Small intestine (tissue), 7 donors: ENCODE data around the gene COL16A1. TPM values are rescaled to one million over a fixed set of nuclear protein-coding genes. Genes with fewer than 3 reads are reported as not detected.

Experiments
- DNase-seq, 2 donors: peaks; one replicate each; pipeline versions ENCODE4 v3.0.0 to v3.0.0-alpha.2; 2013
- FAIRE-seq: peaks from 2 replicates; lab custom pipeline; 2012; peaks lifted over from hg19 to GRCh38; lab: Jason Lieb, UNC
- H3K27ac ChIP-seq, 3 donors: one replicate each; pipeline ENCODE4 v1.5.1; 2013; ENCODE audit warnings: low read length in 2 of 3, mild to moderate bottlenecking in 2 of 3, control low read depth in 1 of 3, inconsistent platforms in 1 of 3, low read depth in 1 of 3, moderate library complexity in 1 of 3
- H3K27me3 ChIP-seq, 3 donors: one replicate each; pipeline ENCODE4 v1.6.1; 2013; ENCODE audit warnings: low read length in 3 of 3, inconsistent platforms in 1 of 3; ENCODE audit not compliant: control insufficient read depth in 3 of 3, insufficient read depth in 3 of 3
- H3K36me3 ChIP-seq, 3 donors: one replicate each; pipeline ENCODE4 v1.6.1; 2013; ENCODE audit warnings: low read length in 3 of 3, inconsistent platforms in 1 of 3, low read depth in 1 of 3, mild to moderate bottlenecking in 1 of 3, moderate library complexity in 1 of 3; ENCODE audit not compliant: control insufficient read depth in 3 of 3, insufficient read depth in 2 of 3
- H3K4me1 ChIP-seq, 3 donors: one replicate each; pipeline ENCODE4 v1.6.1; 2013; ENCODE audit warnings: low read length in 2 of 3, inconsistent platforms in 1 of 3, low read depth in 1 of 3, mild to moderate bottlenecking in 1 of 3, moderate library complexity in 1 of 3; ENCODE audit not compliant: control insufficient read depth in 3 of 3, insufficient read depth in 2 of 3
- H3K4me3 ChIP-seq, 3 donors: one replicate each; pipeline ENCODE4 v1.5.1; 2013; ENCODE audit warnings: low read length in 3 of 3, control low read depth in 1 of 3, inconsistent platforms in 1 of 3, low read depth in 1 of 3, mild to moderate bottlenecking in 1 of 3, moderate library complexity in 1 of 3
- H3K9me3 ChIP-seq, 2 donors: one replicate each; pipeline ENCODE4 v1.6.1; 2013; ENCODE audit warnings: low read depth in 1 of 2, low read length in 1 of 2; ENCODE audit not compliant: control insufficient read depth in 2 of 2, insufficient read depth in 1 of 2
- WGBS, 3 donors: extraction: QIAGEN DNeasy Blood & Tissue Kit; methylation state at CpG; one replicate each; pipeline ENCODE4 v1.1.7; 2013; 5-methylcytosine and 5-hydroxymethylcytosine counted together
- polyA plus RNA-seq, 4 donors: library from polyadenylated mRNA; stranded (reverse) in 3 of 4; unstranded in 1 of 4; fragments of 200-250 nt in 3 of 4; fragments of 120-200 nt in 1 of 4; gene quantifications; one replicate each; pipeline versions ENCODE4 v1.2.1 to v1.2.3, GENCODE V29; 2013
- donor health status: healthy with polysubstance abuse.
- donor health status: control.
- donor health status: control.
- donor health status: Bipolar disorder and iron deficiency.
- donor health status: healthy.

Gene COL16A1
- polyA plus RNA-seq, 4 donors = 12.3 to 124 (median 16.7) TPM

GRCh38 chr1:31730336-31731048 lies 26.7 kb upstream of the COL16A1 start:
- DNase-seq (no peak), FAIRE-seq (no peak)
- no peaks in the 10 kb centered on the region for H3K4me1 ChIP-seq
- no peaks in the 10 kb centered on the region for H3K27me3 ChIP-seq
- 87 to 91% (median 88%) methylated on average over 22 to 25 of the region's 25 CpGs for WGBS, 3 donors
- peaks cover 0 to 80% (median 0%) of the 10 kb centered on the region in 3 donors for H3K36me3 ChIP-seq
- H3K4me3 ChIP-seq = no peak overlapping the region
- H3K9me3 ChIP-seq = no peaks in the 10 kb centered on the region
- H3K27ac ChIP-seq = no peak overlapping the region

DNA sequence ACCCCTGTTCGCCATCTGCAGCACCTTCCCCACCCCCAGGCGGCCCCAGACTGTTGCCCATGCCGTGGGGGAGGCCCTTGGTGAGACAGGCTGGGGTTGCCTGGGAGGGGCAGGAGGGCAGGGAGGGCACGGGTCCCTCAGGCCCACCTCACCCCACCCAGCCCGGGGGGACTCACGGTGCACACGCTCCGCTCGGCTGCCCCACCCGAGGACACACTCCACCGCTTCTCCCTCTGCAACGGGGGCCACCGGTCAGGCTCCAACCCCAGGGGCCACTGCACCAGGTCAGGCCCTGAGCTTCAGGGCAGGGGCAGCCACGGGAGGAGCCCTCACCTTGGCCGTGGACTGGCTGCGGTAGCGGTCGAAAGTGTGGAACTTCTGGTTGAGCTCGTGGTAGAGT lies 24.0 kb upstream of the COL16A1 start:
- DNase-seq (no peak), FAIRE-seq (no peak)
- peaks cover 0 to 69% (median 0%) of the 10 kb centered on the region in 3 donors for H3K36me3 ChIP-seq
- H3K4me1 ChIP-seq = no peaks in the 10 kb centered on the region
- no peak overlapping the region for H3K27ac ChIP-seq
- no peak overlapping the region for H3K4me3 ChIP-seq
- H3K27me3 ChIP-seq = no peaks in the 10 kb centered on the region
- 82 to 85% (median 84%) methylated on average over 13 to 19 of the region's 19 CpGs for WGBS, 3 donors
- H3K9me3 ChIP-seq = no peaks in the 10 kb centered on the region

DNA sequence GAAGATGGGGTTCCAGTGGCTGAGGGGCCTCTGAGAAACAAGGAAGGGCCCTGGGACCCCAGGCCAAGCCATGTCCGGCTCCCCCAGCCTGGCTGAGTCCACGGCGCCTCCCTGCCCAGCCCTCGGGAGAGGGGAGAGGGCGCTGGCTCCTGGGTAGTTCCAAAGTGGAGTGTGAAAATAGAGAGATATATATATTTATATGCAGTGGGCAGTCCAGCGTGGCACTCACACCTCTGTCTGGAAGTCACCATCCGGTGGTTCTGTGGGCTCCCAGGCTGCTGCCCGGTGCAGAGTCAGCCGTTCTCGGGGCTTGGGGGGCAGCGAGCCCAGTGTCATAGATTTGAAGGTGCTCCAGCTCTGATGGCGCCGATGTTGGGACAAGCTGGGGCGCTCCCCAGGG lies 23.4 kb upstream of the COL16A1 start:
- no peaks in the 10 kb centered on the region for H3K9me3 ChIP-seq
- no peak for DNase-seq
- H3K36me3 ChIP-seq = peaks cover 0 to 63% (median 0%) of the 10 kb centered on the region in 3 donors
- no peak overlapping the region for H3K4me3 ChIP-seq
- no peaks in the 10 kb centered on the region for H3K27me3 ChIP-seq
- no peak for FAIRE-seq
- no peak overlapping the region for H3K27ac ChIP-seq
- H3K4me1 ChIP-seq = no peaks in the 10 kb centered on the region
- 91 to 98% (median 92%) methylated on average over 12 to 14 of the region's 14 CpGs for WGBS, 3 donors

DNA sequence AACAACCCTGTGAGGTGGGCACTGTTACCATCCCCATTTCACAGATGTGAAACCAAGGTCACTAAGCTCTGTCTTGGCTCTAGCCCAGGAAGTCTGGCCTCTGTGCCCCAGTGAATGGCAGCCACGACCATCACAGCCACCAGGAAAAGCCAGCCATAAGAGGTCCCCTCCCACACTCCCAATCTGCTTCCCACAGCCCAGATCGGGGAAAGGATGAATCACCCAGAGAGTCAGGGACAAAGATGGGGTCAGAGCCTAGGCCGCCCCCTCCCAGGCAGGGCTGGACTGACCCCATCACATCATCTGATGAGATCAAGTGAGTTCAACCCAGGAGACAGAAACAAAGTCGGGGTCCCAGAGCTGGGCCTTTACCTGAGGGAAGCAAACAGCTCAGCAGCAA lies 22.9 kb upstream of the COL16A1 start:
- WGBS, 3 donors = 51 to 71% (median 62%) methylated on average over 4 of the region's 4 CpGs
- H3K4me3 ChIP-seq = no peak overlapping the region
- DNase-seq (no peak), FAIRE-seq (no peak)
- no peaks in the 10 kb centered on the region for H3K27me3 ChIP-seq
- H3K36me3 ChIP-seq = peaks cover 0 to 58% (median 0%) of the 10 kb centered on the region in 3 donors
- H3K9me3 ChIP-seq = no peaks in the 10 kb centered on the region
- no peaks in the 10 kb centered on the region for H3K4me1 ChIP-seq
- no peak overlapping the region for H3K27ac ChIP-seq

DNA sequence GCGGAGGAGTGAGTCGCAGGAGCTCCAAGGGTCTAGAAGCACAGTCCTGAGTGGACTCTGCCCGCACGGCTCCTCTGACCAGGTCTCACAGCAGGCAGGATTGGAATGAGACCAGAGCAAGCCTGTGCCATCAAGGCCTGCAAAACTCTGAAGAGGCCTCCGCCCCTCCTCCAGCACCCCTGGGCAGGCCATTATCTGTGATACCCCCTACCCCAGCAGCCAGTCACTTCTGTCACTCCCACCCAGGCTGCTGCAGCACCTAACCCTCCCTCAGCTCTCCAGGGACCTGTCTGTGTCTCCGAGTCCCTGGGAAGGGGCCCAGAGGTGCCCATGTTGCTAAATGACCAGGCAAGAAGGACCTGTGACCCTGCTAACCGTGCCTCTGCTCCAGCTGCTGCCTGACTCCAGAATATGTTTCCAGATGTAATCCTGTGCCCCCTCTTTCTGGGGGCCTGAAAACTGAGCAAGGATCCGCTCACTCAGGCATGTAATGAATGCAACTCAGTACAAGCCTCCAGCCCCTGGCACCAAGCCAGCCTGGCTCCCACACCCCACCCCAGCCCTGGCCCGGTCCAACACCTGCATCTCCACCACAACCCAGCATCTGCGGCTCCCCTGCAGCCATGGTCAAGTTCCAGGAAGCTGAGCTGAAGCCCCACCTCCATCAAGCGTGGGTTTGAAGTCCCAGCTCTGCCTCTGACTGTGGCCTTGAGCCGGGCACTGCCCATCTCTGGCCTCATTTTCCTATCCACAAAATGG lies 22.1 kb upstream of the COL16A1 start:
- peaks cover 0 to 51% (median 0%) of the 10 kb centered on the region in 3 donors for H3K36me3 ChIP-seq
- WGBS, 3 donors = 65 to 70% (median 67%) methylated on average over 12 of the region's 12 CpGs
- no peaks in the 10 kb centered on the region for H3K4me1 ChIP-seq
- H3K27me3 ChIP-seq = no peaks in the 10 kb centered on the region
- H3K4me3 ChIP-seq = no peak overlapping the region
- H3K27ac ChIP-seq = no peak overlapping the region
- DNase-seq (no peak), FAIRE-seq (no peak)
- peaks cover 0 to 3% of the 10 kb centered on the region in 2 donors for H3K9me3 ChIP-seq

GRCh38 chr1:31725134-31725533 lies 21.3 kb upstream of the COL16A1 start:
- no peak for DNase-seq
- no peaks in the 10 kb centered on the region for H3K4me1 ChIP-seq
- WGBS, 3 donors = 79 to 94% (median 86%) methylated on average over 10 of the region's 10 CpGs
- FAIRE-seq = no peak
- H3K27ac ChIP-seq = no peak overlapping the region
- peaks cover 0 to 4% (median 0%) of the 10 kb centered on the region in 3 donors for H3K27me3 ChIP-seq
- peaks cover 0 to 3% of the 10 kb centered on the region in 2 donors for H3K9me3 ChIP-seq
- no peak overlapping the region for H3K4me3 ChIP-seq
- H3K36me3 ChIP-seq = peaks cover 0 to 43% (median 0%) of the 10 kb centered on the region in 3 donors

- no peak overlapping the region for H3K27ac ChIP-seq
- H3K36me3 ChIP-seq = peaks cover 0 to 33% (median 0%) of the 10 kb centered on the region in 3 donors
- WGBS, 3 donors = 40 to 50% (median 47%) methylated on average over 5 of the region's 5 CpGs
- peaks cover 0 to 4% (median 0%) of the 10 kb centered on the region in 3 donors for H3K27me3 ChIP-seq
- FAIRE-seq = no peak
- DNase-seq = peak; percentile 72 to 86
- H3K4me3 ChIP-seq = no peak overlapping the region
- peaks cover 0 to 3% of the 10 kb centered on the region in 2 donors for H3K9me3 ChIP-seq
- H3K4me1 ChIP-seq = no peaks in the 10 kb centered on the region
Measured at GRCh38 chr1:31723828-31724359, 20.1 kb upstream of the COL16A1 start.

GRCh38 chr1:31718327-31718897 lies 14.6 kb upstream of the COL16A1 start:
- peaks cover 0 to 30% (median 0%) of the 10 kb centered on the region in 3 donors for H3K4me1 ChIP-seq
- H3K9me3 ChIP-seq = peaks cover 0 to 3% of the 10 kb centered on the region in 2 donors
- H3K27me3 ChIP-seq = peaks cover 0 to 8% (median 3%) of the 10 kb centered on the region in 3 donors
- FAIRE-seq (no peak), DNase-seq (no peak)
- no peaks in the 10 kb centered on the region for H3K36me3 ChIP-seq
- H3K27ac ChIP-seq = no peak overlapping the region
- 75 to 89% (median 75%) methylated on average over 4 of the region's 4 CpGs for whole genome bisulfite sequencing, 3 donors
- H3K4me3 ChIP-seq = no peak overlapping the region
